A549 treated with DMSO at 1 μM for 4 hours (cell line): ENCODE results near the gene NAPSA. TPM values are rescaled to one million over a fixed set of nuclear protein-coding genes. Genes with fewer than 3 reads are reported as not detected.

Experiments
- total RNA-seq: library from RNA; stranded (reverse); fragments of 200-300 nt; extraction: Qiagen RNA extraction; gene quantifications from 5 replicates; pipeline ENCODE4 v1.2.3, GENCODE V29; 2022; ENCODE audit warnings: low read depth

The NAPSA gene
- total RNA-seq, result 0.58 to 1.6 TPM (median 1.4 TPM) in 5 replicates

DNA sequence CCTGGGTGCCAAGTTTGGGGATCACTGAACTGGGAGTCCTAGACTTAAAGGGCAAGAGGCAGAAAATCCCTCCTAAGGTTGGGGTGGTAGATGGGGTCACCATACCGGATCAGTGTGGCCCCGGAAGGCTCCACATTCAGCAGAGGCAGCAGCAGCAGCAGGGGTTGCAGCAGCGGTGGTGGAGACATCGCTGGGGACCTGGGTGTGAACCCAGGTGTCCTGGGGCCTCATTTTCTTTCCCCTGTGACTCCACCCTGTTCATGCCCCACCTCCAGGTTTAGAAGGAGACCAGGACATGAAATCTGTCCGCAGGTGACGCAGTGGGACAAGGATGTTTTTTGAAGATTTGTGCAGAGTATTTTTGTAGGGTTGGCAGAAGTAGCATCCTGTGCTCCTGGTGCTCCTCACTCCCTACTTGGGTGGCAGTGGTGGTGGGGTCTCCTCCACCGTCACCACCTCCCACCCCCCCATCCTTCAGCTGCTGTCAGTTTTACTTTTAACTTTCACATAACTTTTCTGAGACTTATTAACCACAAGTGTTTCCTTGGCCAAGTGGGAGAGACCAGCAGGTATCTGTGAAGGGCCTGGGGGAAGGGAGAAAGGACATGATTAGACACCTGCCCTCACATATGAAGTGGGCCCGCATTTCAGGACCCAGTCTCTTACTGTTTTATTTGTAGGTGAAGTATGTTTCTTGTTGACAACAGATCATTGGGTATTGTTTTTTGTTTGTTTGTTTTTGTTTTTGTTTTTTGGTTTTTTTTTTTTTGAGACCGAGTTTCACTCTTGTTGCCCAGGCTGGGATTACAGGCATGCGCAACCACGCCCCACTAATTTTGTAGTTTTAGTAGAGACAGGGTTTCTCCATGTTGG is at the start of gene NAPSA:
Gene NAPSA (minus strand): TSS at position 206 of the 873 bp plus-strand sequence. CDS start 18 bp downstream, at position 188.

DNA sequence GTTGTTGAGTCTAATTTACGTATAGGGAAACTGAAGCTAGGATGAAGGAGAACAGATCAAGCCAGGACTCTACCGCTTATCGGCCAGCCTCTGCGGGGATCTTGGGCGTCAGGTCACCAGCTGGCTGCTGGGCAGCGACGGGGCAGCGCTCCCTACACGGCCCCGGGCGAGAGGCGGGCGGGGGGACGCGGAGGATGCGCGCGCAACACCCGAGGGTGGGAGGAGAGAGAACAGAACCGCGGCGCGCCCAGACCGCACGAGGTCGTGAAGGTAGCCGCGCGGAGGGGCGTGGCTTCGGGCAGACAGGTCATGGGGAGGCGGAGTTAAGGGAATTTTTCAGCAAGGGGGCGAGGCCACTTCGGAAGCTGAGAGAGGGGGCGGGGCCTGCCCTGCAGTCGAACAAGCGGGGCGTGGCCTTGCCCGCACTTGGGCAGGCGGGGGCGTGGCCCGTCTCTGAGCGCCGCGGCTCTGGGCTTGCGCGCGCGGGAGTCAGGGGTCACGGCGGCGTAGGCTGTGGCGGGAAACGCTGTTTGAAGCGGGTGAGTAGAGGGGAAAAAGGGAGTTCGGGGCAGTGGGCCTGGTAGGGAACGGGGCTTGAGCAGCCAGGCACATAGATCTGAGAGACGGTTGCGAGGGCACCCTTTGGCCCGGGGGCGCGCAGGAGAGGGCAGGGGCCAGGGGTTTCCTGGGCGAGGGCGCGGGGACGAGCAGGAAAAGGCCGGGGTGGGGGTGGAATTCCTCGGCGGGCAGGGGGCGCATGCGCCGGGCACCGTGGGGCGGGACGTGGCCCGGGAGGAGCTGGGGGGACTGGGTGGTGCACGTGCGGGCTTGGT is 18.6 kb upstream of the NAPSA start, which contains the start of gene POLD1:
Gene POLD1 (plus strand): TSS at position 496 of the 833 bp plus-strand sequence. CDS start 14,505 bp downstream, outside the sequence.

DNA sequence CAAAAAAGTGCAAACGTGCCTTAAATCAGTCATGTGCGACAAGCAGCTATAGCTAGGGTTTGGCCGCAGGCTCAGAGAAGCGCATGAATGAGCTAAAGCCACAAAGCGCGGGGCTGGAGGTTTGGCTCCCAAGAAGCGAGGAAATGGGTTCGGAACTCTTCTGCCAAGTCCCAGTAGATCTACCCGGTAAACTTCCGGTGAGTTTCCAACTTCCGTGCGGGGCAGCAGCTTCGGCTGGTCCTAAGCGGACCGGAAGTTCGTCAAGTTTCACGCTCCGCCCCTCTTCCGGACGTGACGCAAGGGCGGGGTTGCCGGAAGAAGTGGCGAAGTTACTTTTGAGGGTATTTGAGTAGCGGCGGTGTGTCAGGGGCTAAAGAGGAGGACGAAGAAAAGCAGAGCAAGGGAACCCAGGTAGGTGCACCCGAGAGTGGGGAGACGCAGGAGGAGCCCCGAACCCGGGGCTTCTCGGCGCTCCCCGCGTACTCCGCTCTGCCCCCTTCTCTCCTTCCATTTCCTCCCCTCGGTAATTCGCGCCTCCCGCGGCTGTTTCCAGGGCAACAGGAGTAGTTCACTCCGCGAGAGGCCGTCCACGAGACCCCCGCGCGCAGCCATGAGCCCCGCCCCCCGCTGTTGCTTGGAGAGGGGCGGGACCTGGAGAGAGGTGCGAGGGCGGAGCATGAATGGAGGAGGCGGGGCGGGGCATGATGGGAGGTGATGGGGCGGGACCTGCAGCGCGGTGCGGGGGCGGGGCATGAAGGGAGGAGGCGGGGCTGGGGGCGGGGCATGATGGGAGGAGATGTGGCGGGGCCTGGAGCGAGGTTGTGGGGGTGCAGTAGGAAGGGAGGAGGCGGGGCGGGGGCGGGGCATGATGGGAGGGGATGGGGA is 11.0 kb upstream of the NAPSA start, which contains the start of gene NR1H2:
Gene NR1H2 (plus strand): TSS at position 292 of the 885 bp plus-strand sequence. CDS start 1,149 bp downstream, outside the sequence.

DNA sequence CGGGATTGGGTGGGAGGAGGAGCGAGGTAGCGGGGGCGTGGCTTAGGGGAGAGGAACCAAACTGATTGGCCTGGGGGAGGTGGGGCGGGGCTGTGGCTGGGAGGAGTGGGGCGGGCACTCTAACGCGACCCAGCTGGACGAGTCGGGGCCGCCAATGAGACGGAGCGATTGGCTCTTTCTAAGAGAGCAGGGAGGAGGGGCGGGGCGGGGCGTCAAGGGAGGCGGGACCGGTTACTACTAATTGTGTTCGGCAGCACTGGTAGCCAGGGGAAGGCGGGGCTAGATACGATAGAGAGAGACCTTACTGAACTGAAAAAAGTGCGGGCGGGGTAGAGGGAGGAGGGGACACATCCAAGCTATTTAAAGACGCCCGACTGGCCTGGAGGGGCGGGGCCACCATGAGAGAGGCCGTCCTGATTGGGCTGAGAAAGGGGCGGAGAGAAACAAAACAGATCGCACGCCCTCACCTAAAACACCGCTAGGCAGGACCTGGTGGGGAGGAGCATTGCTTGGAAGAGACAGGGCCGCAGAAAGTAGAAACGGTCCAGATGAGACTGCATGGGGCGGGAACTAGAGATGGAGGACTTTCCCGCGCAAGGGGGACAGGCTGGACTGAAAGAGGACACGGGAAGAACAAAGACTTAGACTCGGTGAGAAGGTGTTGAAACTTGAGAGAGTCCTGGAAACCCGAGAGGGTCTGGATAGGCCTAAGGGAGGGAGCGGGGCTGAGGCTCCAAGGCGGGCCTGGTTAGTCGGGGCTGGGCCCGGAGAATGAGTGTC is 36.1 kb downstream of the NAPSA start, which contains the start of gene KCNC3:
Gene KCNC3 (minus strand): TSS at position 232 of the 780 bp plus-strand sequence. CDS start 295 bp downstream, outside the sequence.

Other genes with a start within 250 kb of the NAPSA start
- gene IZUMO2, start 202.4 kb downstream of the NAPSA start, total RNA-seq, result not detected in 5 replicates
- 5.5 to 7.0 TPM (median 6.6 TPM) in 5 replicates for gene MYH14, start 162.0 kb downstream of the NAPSA start, total RNA-seq
- 1.1 to 1.7 TPM (median 1.4 TPM) in 5 replicates for gene KCNC3, start 36.3 kb downstream of the NAPSA start, total RNA-seq
- gene NR1H2, start 10.8 kb upstream of the NAPSA start, total RNA-seq, result 72.0 to 82.4 TPM (median 77.5 TPM) in 5 replicates
- gene POLD1, start 18.7 kb upstream of the NAPSA start, total RNA-seq, result 59.3 to 87.5 TPM (median 80.5 TPM) in 5 replicates
- 0.21 to 0.56 TPM (median 0.42 TPM) in 5 replicates for gene SPIB, start 53.3 kb upstream of the NAPSA start, total RNA-seq
- not detected in 5 replicates for gene MYBPC2, start 67.3 kb upstream of the NAPSA start, total RNA-seq
- 114 to 158 TPM (median 141 TPM) in 5 replicates for gene EMC10, start 110.9 kb upstream of the NAPSA start, total RNA-seq
- gene GARIN5A, start 111.2 kb upstream of the NAPSA start, total RNA-seq, result 1.4 to 2.2 TPM (median 1.8 TPM) in 5 replicates
- 60.9 to 87.3 TPM (median 69.0 TPM) in 5 replicates for gene JOSD2, start 145.6 kb upstream of the NAPSA start, total RNA-seq
- gene ASPDH, start 148.3 kb upstream of the NAPSA start, total RNA-seq, result not detected in 5 replicates
- gene LRRC4B, start 202.8 kb upstream of the NAPSA start, total RNA-seq, result 0.28 to 0.85 TPM (median 0.63 TPM) in 5 replicates